ENCODE results near the gene TNRC6A.

DNA sequence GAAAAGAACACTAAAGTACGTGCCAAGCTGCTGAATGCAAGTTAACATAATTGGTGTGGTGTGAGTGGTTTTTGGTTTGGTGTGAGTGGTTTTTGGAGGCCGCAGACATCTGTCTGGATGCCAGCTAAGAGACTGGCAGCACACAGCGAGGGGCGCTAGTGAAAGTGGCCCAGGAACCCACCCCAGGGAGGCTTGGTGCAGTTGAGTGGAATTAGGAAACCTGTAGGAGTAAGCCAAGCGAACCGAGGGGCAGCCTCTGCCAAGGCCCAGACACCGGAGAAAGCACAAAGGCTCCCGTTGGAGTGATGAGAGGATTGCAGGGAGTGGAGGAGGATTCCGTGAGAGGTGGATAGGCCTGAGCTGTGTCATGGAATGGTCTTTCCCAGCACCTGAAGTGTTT lies 91.7 kb downstream of the TNRC6A start:
- TF ChIP-seq, protein P1, sequence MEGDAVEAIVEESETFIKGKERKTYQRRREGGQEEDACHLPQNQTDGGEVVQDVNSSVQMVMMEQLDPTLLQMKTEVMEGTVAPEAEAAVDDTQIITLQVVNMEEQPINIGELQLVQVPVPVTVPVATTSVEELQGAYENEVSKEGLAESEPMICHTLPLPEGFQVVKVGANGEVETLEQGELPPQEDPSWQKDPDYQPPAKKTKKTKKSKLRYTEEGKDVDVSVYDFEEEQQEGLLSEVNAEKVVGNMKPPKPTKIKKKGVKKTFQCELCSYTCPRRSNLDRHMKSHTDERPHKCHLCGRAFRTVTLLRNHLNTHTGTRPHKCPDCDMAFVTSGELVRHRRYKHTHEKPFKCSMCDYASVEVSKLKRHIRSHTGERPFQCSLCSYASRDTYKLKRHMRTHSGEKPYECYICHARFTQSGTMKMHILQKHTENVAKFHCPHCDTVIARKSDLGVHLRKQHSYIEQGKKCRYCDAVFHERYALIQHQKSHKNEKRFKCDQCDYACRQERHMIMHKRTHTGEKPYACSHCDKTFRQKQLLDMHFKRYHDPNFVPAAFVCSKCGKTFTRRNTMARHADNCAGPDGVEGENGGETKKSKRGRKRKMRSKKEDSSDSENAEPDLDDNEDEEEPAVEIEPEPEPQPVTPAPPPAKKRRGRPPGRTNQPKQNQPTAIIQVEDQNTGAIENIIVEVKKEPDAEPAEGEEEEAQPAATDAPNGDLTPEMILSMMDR (conservative IDR thresholded peaks at IDR 0.05; ENCODE audit: low read depth, low read length), result no peak
- TF ChIP-seq EZH2 (IDR thresholded peaks at IDR 0.05; ENCODE audit: low read length, unreplicated experiment), result no peak

All from PC-3 (cell line).